HEK293 (cell line): Measurements from ENCODE around the gene ANO9.

Source experiments
- GLI2 ChIP-seq: fragments of 450-650 bp; formaldehyde crosslinking; IDR thresholded peaks from 2 replicates; pipeline ENCODE4; 2017; ENCODE audit warnings: missing biosample characterization, missing genetic modification characterization, low read depth, borderline replicate concordance
- IKZF3 ChIP-seq: fragments of 450-650 bp; IDR thresholded peaks from 2 replicates; pipeline ENCODE4 v1.5.0; 2018; ENCODE audit warnings: missing biosample characterization, mild to moderate bottlenecking, missing genetic modification characterization, moderate library complexity
- MEIS1 ChIP-seq: sonication (generic); formaldehyde crosslinking; IDR thresholded peaks from 2 replicates; pipeline ENCODE4 v1.8.1; 2022; ENCODE audit warnings: missing genetic modification reagents, mild to moderate bottlenecking, borderline replicate concordance
- ZNF221 ChIP-seq: fragments of 450-650 bp; formaldehyde crosslinking; IDR thresholded peaks from 2 replicates; pipeline ENCODE4 v1.5.1; 2017; ENCODE audit warnings: missing biosample characterization, missing genetic modification characterization, borderline replicate concordance
- ZNF274 ChIP-seq, 2 experiments: fragments of 200-500 bp in 1 of 2; fragments of 450-650 bp in 1 of 2; sonication (Bioruptor generic) in 1 of 2; formaldehyde crosslinking in 1 of 2; IDR thresholded peaks; 2 replicates each; pipeline versions ENCODE4 v1.5.1 to v1.6.1; 2014 to 2016; ENCODE audit warnings: borderline replicate concordance in 1 of 2, inconsistent platforms in 1 of 2, low read length in 1 of 2, missing biosample characterization in 1 of 2, missing genetic modification characterization in 1 of 2
- ZNF707 ChIP-seq: fragments of 450-650 bp; formaldehyde crosslinking; IDR thresholded peaks from 2 replicates; pipeline ENCODE4 v1.5.1; 2016; ENCODE audit warnings: missing biosample characterization, missing genetic modification characterization
- TF ChIP-seq, protein P1 (sequence below): fragments of 450-650 bp; formaldehyde crosslinking; IDR thresholded peaks from 2 replicates; pipeline ENCODE4 v1.5.1; 2016; ENCODE audit warnings: missing biosample characterization, missing genetic modification characterization
- TF ChIP-seq, protein P2 (sequence below): fragments of 450-650 bp; formaldehyde crosslinking; IDR thresholded peaks from 2 replicates; pipeline ENCODE4 v1.5.1; 2016; ENCODE audit warnings: missing biosample characterization, missing genetic modification characterization

DNA sequence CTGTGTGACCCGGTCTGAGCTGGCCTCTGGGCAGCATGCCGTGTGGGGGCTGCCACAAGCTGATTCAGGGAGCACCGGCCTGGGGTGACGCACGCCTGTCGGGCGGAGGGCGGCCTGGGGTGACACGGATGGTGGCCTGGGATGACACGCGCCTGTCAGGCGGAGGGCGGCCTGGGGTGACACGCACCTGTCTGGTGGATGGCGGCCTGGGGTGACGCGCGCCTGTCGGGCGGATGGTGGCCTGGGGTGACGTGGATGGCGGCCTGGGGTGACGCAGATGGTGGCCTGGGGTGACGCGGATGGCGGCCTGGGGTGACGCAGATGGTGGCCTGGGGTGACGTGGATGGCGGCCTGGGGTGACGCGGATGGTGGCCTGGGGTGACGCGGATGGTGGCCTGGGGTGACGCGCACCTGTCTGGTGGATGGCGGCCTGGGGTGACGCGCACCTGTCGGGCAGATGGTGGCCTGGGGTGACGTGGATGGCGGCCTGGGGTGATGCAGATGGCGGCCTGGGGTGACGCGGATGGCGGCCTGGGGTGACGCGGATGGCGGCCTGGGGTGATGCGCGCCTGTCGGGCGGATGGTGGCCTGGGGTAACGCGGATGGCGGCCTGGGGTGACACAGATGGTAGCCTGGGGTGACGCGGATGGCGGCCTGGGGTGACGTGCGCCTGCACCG lies 29.8 kb upstream of the ANO9 start:
- TF ChIP-seq ZNF274 (IDR thresholded peaks at IDR 0.05; ENCODE audit: low read length) (no peak), ZNF274 (tag by site-specific recombination; IDR thresholded peaks at IDR 0.05; ENCODE audit: borderline replicate concordance) (no peak), ZNF707 (no peak), IKZF3 (tag by site-specific recombination) (no peak), MEIS1 (CRISPR knock-in tag) (no peak), ZNF221 (tag by site-specific recombination) (no peak), GLI2 (no peak)
- TF ChIP-seq, protein P1, sequence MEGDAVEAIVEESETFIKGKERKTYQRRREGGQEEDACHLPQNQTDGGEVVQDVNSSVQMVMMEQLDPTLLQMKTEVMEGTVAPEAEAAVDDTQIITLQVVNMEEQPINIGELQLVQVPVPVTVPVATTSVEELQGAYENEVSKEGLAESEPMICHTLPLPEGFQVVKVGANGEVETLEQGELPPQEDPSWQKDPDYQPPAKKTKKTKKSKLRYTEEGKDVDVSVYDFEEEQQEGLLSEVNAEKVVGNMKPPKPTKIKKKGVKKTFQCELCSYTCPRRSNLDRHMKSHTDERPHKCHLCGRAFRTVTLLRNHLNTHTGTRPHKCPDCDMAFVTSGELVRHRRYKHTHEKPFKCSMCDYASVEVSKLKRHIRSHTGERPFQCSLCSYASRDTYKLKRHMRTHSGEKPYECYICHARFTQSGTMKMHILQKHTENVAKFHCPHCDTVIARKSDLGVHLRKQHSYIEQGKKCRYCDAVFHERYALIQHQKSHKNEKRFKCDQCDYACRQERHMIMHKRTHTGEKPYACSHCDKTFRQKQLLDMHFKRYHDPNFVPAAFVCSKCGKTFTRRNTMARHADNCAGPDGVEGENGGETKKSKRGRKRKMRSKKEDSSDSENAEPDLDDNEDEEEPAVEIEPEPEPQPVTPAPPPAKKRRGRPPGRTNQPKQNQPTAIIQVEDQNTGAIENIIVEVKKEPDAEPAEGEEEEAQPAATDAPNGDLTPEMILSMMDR = no peak
- TF ChIP-seq, protein P2, sequence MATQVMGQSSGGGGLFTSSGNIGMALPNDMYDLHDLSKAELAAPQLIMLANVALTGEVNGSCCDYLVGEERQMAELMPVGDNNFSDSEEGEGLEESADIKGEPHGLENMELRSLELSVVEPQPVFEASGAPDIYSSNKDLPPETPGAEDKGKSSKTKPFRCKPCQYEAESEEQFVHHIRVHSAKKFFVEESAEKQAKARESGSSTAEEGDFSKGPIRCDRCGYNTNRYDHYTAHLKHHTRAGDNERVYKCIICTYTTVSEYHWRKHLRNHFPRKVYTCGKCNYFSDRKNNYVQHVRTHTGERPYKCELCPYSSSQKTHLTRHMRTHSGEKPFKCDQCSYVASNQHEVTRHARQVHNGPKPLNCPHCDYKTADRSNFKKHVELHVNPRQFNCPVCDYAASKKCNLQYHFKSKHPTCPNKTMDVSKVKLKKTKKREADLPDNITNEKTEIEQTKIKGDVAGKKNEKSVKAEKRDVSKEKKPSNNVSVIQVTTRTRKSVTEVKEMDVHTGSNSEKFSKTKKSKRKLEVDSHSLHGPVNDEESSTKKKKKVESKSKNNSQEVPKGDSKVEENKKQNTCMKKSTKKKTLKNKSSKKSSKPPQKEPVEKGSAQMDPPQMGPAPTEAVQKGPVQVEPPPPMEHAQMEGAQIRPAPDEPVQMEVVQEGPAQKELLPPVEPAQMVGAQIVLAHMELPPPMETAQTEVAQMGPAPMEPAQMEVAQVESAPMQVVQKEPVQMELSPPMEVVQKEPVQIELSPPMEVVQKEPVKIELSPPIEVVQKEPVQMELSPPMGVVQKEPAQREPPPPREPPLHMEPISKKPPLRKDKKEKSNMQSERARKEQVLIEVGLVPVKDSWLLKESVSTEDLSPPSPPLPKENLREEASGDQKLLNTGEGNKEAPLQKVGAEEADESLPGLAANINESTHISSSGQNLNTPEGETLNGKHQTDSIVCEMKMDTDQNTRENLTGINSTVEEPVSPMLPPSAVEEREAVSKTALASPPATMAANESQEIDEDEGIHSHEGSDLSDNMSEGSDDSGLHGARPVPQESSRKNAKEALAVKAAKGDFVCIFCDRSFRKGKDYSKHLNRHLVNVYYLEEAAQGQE = no peak
